GM13977 (cell line): ENCODE data around the gene TPPP2.

Source experiments
- DNase-seq: peaks from one replicate; pipeline ENCODE4 v3.0.0; 2012; ENCODE audit warnings: low spot score
- CTCF ChIP-seq: IDR thresholded peaks from 2 replicates; pipeline ENCODE4 v1.5.1; 2012; ENCODE audit warnings: mild to moderate bottlenecking, control low read depth; ENCODE audit not compliant: insufficient read depth; ENCODE audit errors: extremely low read depth, missing control alignments
- in situ Hi-C: fragments of 300-500 bp; cut with MboI; formaldehyde crosslinking; loops from one replicate; pipeline ENCODE4 v1.12.0; 2022; ENCODE audit warnings: low sequenced_read_pairs, low pct_unique_long_range_greater_than_20kb, mixed read lengths, inconsistent platforms; ENCODE audit not compliant: unreplicated experiment

TPPP2 gene

DNA sequence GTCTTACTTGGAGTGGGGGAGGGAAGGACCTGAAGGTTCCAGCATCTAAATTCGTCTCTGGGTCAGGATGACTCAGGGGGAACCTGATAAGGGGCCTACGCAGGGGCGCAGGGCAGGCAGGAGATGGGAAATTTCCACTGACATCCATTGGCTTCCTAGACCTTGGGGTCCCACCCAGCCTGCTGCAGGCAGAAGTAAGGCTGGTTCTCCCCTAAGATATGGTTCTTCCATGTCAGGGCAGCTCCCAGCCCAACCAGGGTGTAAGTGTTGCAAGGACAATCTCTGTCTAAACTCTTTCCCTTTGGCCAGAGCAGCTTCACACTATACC is 3.1 kb upstream of the TPPP2 start:
- DNase-seq = no peak
- in situ Hi-C loops = no loop called here
- TF ChIP-seq CTCF = no peak

- in situ Hi-C loops = no loop called here
- no peak for DNase-seq
- no peak for TF ChIP-seq CTCF
Measured at GRCh38 chr14:21030531-21030930, 514 bp downstream of the TPPP2 start.

- TF ChIP-seq CTCF = no peak
- in situ Hi-C loops = no loop called here
- DNase-seq = no peak
Measured at GRCh38 chr14:21032326-21033132, 2.5 kb downstream of the TPPP2 start.

- in situ Hi-C loops = no loop called here
- TF ChIP-seq CTCF = no peak
- DNase-seq = no peak
Measured at GRCh38 chr14:21033133-21033698, 3.2 kb downstream of the TPPP2 start.

DNA sequence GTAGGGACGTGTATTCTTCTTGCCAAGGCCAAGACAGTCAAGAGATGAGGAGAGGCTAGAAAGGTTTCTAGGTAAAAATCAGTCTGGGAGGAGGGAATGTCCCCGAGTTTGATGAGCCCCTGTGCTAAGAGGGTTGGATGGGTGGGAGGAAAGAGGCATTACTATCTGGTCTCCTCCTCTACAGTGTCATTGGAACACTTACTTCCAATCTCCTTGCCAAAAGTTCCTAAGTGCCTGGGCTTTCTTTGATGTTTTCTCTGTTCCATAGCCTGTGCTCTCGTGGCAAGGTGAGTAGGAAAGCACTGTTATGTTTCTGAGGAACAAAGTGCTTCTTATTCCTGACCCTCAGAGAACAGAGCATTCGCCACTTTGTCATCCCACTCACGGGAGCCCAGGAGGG is 4.7 kb downstream of the TPPP2 start, which contains the start of gene RNASE13:
Gene RNASE13 (minus strand): TSS at position 101 of the 400 bp plus-strand sequence. CDS start 519 bp downstream, outside the sequence.
- TF ChIP-seq CTCF = no peak
- DNase-seq = no peak
- in situ Hi-C loops = no loop called here

DNA sequence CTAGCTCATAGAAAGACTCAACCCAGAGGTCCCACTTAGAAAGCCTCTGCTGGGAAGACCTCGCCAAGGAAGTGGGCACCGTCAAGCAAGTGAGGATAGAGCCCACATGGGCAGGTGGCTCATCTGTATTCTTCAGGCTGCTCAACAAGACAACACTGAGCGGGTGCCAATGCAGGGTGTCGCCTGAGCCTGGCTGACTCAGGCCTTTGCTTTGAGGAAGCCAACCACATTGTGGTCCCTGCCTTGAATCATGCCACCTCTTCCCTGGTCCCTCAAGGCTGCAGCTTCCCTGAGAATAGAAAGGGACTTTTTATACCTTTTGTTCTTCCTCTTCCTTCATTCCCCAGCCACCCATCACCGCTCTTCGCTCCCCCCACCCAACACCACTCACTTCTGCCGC is 6.7 kb downstream of the TPPP2 start:
- no peak for DNase-seq
- in situ Hi-C loops = no loop called here
- no peak for TF ChIP-seq CTCF
